ENCODE results near the gene PRDX5. TPM values are rescaled to one million over a fixed set of nuclear protein-coding genes. Genes with fewer than 3 reads are reported as not detected.

Gene PRDX5
- total and polyA plus RNA-seq, 9 of the 15 experiments (the other 6 are each of a cell fraction or from before 2014, with no cell fraction given) = 40.8 to 327 (median 204) TPM

DNA sequence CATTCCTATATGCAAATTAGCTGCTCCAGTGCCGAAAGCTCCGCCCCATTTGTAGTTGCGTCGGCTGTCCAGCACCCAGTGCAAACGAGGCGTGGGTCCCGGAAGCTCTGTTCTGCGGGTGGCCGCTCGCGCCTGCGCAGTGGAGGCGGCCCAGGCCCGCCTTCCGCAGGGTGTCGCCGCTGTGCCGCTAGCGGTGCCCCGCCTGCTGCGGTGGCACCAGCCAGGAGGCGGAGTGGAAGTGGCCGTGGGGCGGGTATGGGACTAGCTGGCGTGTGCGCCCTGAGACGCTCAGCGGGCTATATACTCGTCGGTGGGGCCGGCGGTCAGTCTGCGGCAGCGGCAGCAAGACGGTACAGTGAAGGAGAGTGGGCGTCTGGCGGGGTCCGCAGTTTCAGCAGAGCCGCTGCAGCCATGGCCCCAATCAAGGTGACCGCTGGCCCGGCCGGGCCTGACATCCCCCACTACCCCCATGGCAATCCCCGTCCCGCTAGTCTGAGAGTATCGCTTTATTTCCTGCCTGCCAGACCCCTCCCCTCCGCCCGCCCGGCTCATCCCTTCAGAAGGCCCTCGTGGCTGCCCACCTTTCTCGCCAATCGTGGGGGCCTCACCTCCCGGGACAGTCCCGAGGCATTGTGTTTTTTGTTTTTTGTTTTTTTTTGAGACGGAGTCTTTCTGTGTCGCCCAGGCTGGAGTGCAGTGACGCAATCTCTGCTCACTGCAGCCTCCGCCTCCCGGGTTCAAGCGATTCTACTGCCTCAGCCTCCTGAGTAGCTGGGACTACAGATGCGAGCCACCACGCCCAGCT, at the start of gene PRDX5 (continued):
- TF ChIP-seq, protein P1, sequence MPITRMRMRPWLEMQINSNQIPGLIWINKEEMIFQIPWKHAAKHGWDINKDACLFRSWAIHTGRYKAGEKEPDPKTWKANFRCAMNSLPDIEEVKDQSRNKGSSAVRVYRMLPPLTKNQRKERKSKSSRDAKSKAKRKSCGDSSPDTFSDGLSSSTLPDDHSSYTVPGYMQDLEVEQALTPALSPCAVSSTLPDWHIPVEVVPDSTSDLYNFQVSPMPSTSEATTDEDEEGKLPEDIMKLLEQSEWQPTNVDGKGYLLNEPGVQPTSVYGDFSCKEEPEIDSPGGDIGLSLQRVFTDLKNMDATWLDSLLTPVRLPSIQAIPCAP (CRISPR knock-in tag; IDR thresholded peaks at IDR 0.05; ENCODE audit: borderline replicate concordance) = no peak
- TF ChIP-seq, protein P2, sequence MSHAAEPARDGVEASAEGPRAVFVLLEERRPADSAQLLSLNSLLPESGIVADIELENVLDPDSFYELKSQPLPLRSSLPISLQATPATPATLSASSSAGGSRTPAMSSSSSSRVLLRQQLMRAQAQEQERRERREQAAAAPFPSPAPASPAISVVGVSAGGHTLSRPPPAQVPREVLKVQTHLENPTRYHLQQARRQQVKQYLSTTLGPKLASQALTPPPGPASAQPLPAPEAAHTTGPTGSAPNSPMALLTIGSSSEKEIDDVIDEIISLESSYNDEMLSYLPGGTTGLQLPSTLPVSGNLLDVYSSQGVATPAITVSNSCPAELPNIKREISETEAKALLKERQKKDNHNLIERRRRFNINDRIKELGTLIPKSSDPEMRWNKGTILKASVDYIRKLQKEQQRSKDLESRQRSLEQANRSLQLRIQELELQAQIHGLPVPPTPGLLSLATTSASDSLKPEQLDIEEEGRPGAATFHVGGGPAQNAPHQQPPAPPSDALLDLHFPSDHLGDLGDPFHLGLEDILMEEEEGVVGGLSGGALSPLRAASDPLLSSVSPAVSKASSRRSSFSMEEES (CRISPR knock-in tag; IDR thresholded peaks at IDR 0.05) = no peak
- TF ChIP-seq, protein P3, sequence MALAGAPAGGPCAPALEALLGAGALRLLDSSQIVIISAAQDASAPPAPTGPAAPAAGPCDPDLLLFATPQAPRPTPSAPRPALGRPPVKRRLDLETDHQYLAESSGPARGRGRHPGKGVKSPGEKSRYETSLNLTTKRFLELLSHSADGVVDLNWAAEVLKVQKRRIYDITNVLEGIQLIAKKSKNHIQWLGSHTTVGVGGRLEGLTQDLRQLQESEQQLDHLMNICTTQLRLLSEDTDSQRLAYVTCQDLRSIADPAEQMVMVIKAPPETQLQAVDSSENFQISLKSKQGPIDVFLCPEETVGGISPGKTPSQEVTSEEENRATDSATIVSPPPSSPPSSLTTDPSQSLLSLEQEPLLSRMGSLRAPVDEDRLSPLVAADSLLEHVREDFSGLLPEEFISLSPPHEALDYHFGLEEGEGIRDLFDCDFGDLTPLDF (CRISPR knock-in tag; IDR thresholded peaks at IDR 0.05) = no peak
- no peak for TF ChIP-seq CBX2 (IDR thresholded peaks at IDR 0.05; ENCODE audit: insufficient read depth, low read length, poor library complexity, severe bottlenecking)
- TF ChIP-seq CHD4 (IDR thresholded peaks at IDR 0.05; ENCODE audit: insufficient read depth, insufficient replicate concordance, low read depth, low read length, poor library complexity, severe bottlenecking) = no peak
- TF ChIP-seq, protein P4, sequence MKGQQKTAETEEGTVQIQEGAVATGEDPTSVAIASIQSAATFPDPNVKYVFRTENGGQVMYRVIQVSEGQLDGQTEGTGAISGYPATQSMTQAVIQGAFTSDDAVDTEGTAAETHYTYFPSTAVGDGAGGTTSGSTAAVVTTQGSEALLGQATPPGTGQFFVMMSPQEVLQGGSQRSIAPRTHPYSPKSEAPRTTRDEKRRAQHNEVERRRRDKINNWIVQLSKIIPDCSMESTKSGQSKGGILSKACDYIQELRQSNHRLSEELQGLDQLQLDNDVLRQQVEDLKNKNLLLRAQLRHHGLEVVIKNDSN (CRISPR knock-in tag; IDR thresholded peaks at IDR 0.05) = no peak
- TF ChIP-seq, protein P5, sequence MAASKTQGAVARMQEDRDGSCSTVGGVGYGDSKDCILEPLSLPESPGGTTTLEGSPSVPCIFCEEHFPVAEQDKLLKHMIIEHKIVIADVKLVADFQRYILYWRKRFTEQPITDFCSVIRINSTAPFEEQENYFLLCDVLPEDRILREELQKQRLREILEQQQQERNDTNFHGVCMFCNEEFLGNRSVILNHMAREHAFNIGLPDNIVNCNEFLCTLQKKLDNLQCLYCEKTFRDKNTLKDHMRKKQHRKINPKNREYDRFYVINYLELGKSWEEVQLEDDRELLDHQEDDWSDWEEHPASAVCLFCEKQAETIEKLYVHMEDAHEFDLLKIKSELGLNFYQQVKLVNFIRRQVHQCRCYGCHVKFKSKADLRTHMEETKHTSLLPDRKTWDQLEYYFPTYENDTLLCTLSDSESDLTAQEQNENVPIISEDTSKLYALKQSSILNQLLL (CRISPR knock-in tag; IDR thresholded peaks at IDR 0.05; ENCODE audit: borderline replicate concordance) = no peak
- TF ChIP-seq ZNF324 (CRISPR knock-in tag; IDR thresholded peaks at IDR 0.05) = no peak
- TF ChIP-seq, protein P6, sequence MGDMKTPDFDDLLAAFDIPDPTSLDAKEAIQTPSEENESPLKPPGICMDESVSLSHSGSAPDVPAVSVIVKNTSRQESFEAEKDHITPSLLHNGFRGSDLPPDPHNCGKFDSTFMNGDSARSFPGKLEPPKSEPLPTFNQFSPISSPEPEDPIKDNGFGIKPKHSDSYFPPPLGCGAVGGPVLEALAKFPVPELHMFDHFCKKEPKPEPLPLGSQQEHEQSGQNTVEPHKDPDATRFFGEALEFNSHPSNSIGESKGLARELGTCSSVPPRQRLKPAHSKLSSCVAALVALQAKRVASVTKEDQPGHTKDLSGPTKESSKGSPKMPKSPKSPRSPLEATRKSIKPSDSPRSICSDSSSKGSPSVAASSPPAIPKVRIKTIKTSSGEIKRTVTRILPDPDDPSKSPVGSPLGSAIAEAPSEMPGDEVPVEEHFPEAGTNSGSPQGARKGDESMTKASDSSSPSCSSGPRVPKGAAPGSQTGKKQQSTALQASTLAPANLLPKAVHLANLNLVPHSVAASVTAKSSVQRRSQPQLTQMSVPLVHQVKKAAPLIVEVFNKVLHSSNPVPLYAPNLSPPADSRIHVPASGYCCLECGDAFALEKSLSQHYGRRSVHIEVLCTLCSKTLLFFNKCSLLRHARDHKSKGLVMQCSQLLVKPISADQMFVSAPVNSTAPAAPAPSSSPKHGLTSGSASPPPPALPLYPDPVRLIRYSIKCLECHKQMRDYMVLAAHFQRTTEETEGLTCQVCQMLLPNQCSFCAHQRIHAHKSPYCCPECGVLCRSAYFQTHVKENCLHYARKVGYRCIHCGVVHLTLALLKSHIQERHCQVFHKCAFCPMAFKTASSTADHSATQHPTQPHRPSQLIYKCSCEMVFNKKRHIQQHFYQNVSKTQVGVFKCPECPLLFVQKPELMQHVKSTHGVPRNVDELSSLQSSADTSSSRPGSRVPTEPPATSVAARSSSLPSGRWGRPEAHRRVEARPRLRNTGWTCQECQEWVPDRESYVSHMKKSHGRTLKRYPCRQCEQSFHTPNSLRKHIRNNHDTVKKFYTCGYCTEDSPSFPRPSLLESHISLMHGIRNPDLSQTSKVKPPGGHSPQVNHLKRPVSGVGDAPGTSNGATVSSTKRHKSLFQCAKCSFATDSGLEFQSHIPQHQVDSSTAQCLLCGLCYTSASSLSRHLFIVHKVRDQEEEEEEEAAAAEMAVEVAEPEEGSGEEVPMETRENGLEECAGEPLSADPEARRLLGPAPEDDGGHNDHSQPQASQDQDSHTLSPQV (IDR thresholded peaks at IDR 0.05) = peak; percentile 81
- TF ChIP-seq MTF1 (CRISPR knock-in tag; IDR thresholded peaks at IDR 0.05; ENCODE audit: borderline replicate concordance) = no peak
- TF ChIP-seq ZBTB8A (IDR thresholded peaks at IDR 0.05; ENCODE audit: partially characterized antibody) = no peak
- 0 out of 2 replicates have a peak, but pooled peaks have one; percentile 86 for TF ChIP-seq LARP7 (IDR thresholded peaks at IDR 0.05)
- no peak for TF ChIP-seq NCOA4 (IDR thresholded peaks at IDR 0.05; ENCODE audit: partially characterized antibody)
- no peak for TF ChIP-seq KLF1 (tag; IDR thresholded peaks at IDR 0.05)
